Peyer's patch (tissue), 4 donors: Measurements from ENCODE around the gene PTCH1.

Experiments used
- POLR2A ChIP-seq, 2 donors: fragments of 450-650 bp; IDR thresholded peaks; one replicate each; pipeline ENCODE4 v1.5.1; 2017; ENCODE audit warnings: antibody characterized with exemption in 2 of 2, mild to moderate bottlenecking in 2 of 2, moderate library complexity in 2 of 2
- TF ChIP-seq, protein P1 (sequence below), 6 experiments: fragments of 450-650 bp in 4 of 6; fragments of 200-600 bp in 2 of 6; sonication (generic) in 1 of 6; IDR thresholded peaks; one replicate each; pipeline ENCODE4 v1.5.1; 2017 to 2019; ENCODE audit warnings: antibody characterized with exemption in 6 of 6, mild to moderate bottlenecking in 3 of 6, moderate library complexity in 1 of 6

DNA sequence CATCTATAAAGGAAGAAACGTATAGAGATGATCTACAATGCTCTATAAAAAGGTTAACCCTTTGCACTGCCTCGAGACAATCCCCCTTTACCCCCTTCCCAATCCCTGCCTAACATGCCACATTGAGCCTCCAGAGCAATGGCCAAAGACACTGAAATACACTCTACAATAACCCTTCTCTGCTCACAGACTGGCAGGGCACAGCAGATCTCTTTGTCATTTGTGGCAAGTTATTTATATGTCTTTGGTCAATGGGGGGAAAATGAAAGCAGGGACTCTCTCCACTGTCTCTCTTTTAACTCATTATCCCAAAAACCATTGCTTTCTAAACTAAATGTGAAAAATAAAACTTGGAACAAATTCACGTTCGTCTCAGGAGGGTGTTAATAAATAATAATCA lies 51.7 kb downstream of the PTCH1 start:
- TF ChIP-seq, protein P1, sequence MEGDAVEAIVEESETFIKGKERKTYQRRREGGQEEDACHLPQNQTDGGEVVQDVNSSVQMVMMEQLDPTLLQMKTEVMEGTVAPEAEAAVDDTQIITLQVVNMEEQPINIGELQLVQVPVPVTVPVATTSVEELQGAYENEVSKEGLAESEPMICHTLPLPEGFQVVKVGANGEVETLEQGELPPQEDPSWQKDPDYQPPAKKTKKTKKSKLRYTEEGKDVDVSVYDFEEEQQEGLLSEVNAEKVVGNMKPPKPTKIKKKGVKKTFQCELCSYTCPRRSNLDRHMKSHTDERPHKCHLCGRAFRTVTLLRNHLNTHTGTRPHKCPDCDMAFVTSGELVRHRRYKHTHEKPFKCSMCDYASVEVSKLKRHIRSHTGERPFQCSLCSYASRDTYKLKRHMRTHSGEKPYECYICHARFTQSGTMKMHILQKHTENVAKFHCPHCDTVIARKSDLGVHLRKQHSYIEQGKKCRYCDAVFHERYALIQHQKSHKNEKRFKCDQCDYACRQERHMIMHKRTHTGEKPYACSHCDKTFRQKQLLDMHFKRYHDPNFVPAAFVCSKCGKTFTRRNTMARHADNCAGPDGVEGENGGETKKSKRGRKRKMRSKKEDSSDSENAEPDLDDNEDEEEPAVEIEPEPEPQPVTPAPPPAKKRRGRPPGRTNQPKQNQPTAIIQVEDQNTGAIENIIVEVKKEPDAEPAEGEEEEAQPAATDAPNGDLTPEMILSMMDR (IDR thresholded peaks at IDR 0.05), result no peak
- TF ChIP-seq POLR2A (IDR thresholded peaks at IDR 0.05), result no peak
